GM19468 (cell line): ENCODE data around the gene ATF5.
"Not testable (repeated sequence)": the region's sequence is repeated elsewhere in the genome, so short reads cannot be mapped to it uniquely, and the experiment has no call there.

Experiments
- ATAC-seq: cut with Tn5 transposase; IDR thresholded peaks from one replicate; pipeline ENCODE4 v1.9.1; 2021; ENCODE audit warnings: mild to moderate bottlenecking, moderate library complexity, moderate number of reproducible peaks; ENCODE audit not compliant: unreplicated experiment; ENCODE audit errors: extremely low read depth

Gene ATF5

GRCh38 chr19:49939721-49940481 is 10.9 kb downstream of the ATF5 start:
- no peak for ATAC-seq

- ATAC-seq, result no peak
These were observed 11.4 kb downstream of the ATF5 start for GRCh38 chr19:49940482-49940791.

- ATAC-seq, result not testable (repeated sequence)
These were observed 15.6 kb downstream of the ATF5 start for GRCh38 chr19:49944567-49944966.

GRCh38 chr19:49946415-49946814 is 17.4 kb downstream of the ATF5 start:
- ATAC-seq, result no peak

GRCh38 chr19:49949742-49950589 is 21.0 kb downstream of the ATF5 start:
- no peak for ATAC-seq

GRCh38 chr19:49950590-49950948 is 21.6 kb downstream of the ATF5 start:
- no peak for ATAC-seq

- ATAC-seq, result no peak
These were observed 22.0 kb downstream of the ATF5 start for GRCh38 chr19:49950956-49951526.

GRCh38 chr19:49951806-49952478 is 22.9 kb downstream of the ATF5 start:
- no peak for ATAC-seq

- no peak for ATAC-seq
These were observed 23.5 kb downstream of the ATF5 start for GRCh38 chr19:49952479-49952836.

GRCh38 chr19:49952906-49953305 is 23.9 kb downstream of the ATF5 start:
- ATAC-seq, result no peak

GRCh38 chr19:49953416-49953815 is 24.4 kb downstream of the ATF5 start:
- ATAC-seq, result no peak

GRCh38 chr19:49954092-49954829 is 25.3 kb downstream of the ATF5 start:
- ATAC-seq, result no peak

- no peak for ATAC-seq
These were observed 25.9 kb downstream of the ATF5 start for GRCh38 chr19:49954933-49955332.

GRCh38 chr19:49956115-49956495 is 27.1 kb downstream of the ATF5 start:
- no peak for ATAC-seq

- ATAC-seq, result no peak
These were observed 28.4 kb downstream of the ATF5 start for GRCh38 chr19:49957262-49957915.

GRCh38 chr19:49958144-49958543 is 29.1 kb downstream of the ATF5 start:
- ATAC-seq, result not testable (repeated sequence)

GRCh38 chr19:49958596-49958995 is 29.6 kb downstream of the ATF5 start:
- ATAC-seq, result not testable (repeated sequence)

- not testable (repeated sequence) for ATAC-seq
These were observed 30.9 kb downstream of the ATF5 start for GRCh38 chr19:49959892-49960291.

GRCh38 chr19:49960980-49961379 is 32.0 kb downstream of the ATF5 start, which contains the start of gene SIGLEC11:
Gene SIGLEC11 (minus strand): TSS chr19:49961172. CDS start chr19:49961081, 91 bp downstream.
- not testable (repeated sequence) for ATAC-seq
